ENCODE results near the gene ELAC1. TPM values are rescaled to one million over a fixed set of nuclear protein-coding genes. Genes with fewer than 3 reads are reported as not detected.

The ELAC1 gene
- polyA plus RNA-seq, 2 of the 4 experiments (the other 2 are of a cell fraction), result 4.2 to 6.6 TPM

DNA sequence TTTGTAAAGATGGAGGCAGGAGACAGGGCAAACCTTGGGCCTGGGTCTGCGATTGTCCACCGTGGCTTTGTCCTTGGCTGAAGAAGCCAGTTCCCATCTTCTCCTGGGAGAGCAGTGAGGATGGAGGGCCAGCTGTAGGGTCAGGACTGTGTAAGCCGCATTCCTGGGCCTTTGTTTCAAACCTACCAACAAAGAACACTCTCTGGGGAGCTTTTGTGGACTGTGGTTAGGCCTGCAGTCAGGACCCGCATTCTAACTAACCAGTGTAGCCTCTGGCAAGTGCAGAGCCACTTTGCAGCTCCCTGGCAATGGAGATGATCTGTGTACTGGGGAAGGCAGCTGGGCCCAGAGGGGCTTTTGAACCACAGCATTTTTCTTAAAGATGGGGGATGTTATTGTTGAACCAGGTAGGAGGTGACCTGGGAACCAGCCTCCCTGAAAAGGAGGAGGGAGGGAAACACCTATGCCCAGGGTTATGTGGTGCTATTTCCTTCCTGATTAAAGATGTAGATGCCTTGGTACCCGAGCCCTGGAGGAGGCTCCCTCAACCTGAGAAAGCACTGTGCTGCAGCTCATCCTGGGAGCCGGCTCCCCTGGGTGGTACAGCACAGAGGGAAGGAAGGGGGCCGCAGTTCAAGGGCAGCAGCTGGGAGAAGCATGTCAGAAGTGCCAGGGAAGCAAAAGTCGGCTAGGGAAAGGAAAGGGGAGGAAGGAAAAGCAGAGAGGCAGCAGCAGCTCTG lies 49.5 kb downstream of the ELAC1 start:
- ChIA-PET CTCF (interaction anchor here (1.0 to 1.4 kb wide), 2 partner anchors 10 to 11 kb away, joined by 3 to 4 read pairs; no protein-coding TSS in a partner anchor), POLR2A (interaction anchor here (1.0 kb wide), 1 partner anchor 13 kb away, joined by 3 read pairs; the partner anchor contains the start of gene SMAD4)
- H3K9me3 ChIP-seq, result no peaks in the 10 kb centered on the region
- H3K4me2 ChIP-seq, result no peak overlapping the region
- ATAC-seq, result no peak
- no peaks in the 10 kb centered on the region for H3K4me1 ChIP-seq
- H3K4me3 ChIP-seq, result no peak overlapping the region
- 96% methylated on average over 6 of the region's 8 CpGs for WGBS (ENCODE audit: missing lambda C conversion rate)
- H3K27ac ChIP-seq, result no peak overlapping the region
- no peak for TF ChIP-seq JUNB (IDR thresholded peaks at IDR 0.05)
- TF ChIP-seq EHF (CRISPR knock-in tag; IDR thresholded peaks at IDR 0.05), result no peak
- no peak for TF ChIP-seq POLR2A (IDR thresholded peaks at IDR 0.05; ENCODE audit: low read length)
- TF ChIP-seq MAX (IDR thresholded peaks at IDR 0.05), result no peak
- FAIRE-seq, result no peak
- DNase-seq (ENCODE audit: low read depth in 1 of 2, low spot score in 1 of 2), result no peak

- ATAC-seq, result no peak
- WGBS (ENCODE audit: missing lambda C conversion rate), result 83% methylated on average over 5 of the region's 5 CpGs
- CTCF ChIA-PET, result no interaction called here
These were observed 52.7 kb downstream of the ELAC1 start for GRCh38 chr18:51020536-51020935.

DNA sequence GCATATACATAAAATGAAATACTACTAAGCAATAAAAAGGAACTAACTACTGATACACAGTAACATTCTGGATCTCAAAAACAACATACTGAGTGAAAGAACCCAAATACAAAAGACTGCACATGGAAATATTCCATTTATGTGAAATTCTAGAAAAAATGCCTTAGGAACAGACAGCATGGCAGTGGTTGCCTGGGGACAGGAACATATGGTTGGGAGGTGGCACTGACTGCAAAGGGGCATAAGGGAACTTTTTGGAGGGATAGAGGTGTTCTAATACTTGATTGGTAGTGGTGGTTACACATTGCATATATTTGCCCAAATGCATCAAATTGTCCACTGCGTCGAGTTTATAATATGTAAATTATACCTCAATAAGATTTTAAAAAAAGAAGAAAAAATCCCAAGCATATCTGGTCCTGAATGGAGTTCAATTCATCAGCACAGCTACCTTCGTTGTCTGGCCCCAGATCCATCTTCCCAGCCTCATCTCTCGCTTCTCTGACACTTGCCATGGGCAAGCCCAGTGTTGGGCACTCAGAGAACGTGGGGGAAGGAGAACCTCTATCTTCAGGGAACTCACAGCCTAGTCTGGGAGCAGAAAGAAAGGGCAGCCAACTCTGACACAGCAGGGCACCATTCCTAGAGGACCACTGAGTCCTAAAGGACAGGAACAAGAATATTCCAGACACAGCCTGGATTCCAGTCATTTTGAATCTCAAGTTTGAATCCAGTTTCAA lies 53.6 kb downstream of the ELAC1 start:
- Histone ChIP-seq H3K4me2 (no peak overlapping the region), H3K4me1 (no peaks in the 10 kb centered on the region), H3K9me3 (no peaks in the 10 kb centered on the region), H3K4me3 (no peak overlapping the region), H3K27ac (no peak overlapping the region)
- CTCF ChIA-PET, result no interaction called here
- DNase-seq (ENCODE audit: low read depth in 1 of 2, low spot score in 1 of 2), result no peak
- ATAC-seq, result no peak
- 92% methylated on average over 5 of the region's 5 CpGs for WGBS (ENCODE audit: missing lambda C conversion rate)
- no peak for FAIRE-seq
- POLR2A ChIA-PET, result no interaction called here
- TF ChIP-seq SMC3 (IDR thresholded peaks at IDR 0.05), result no peak
- no peak for TF ChIP-seq CBX2 (IDR thresholded peaks at IDR 0.05; ENCODE audit: borderline replicate concordance, low read depth)
- TF ChIP-seq MAFK (IDR thresholded peaks at IDR 0.05; ENCODE audit: partially characterized antibody), result no peak
- TF ChIP-seq ESRRA (IDR thresholded peaks at IDR 0.05; ENCODE audit: borderline replicate concordance, low read length), result no peak
- TF ChIP-seq, protein P1, sequence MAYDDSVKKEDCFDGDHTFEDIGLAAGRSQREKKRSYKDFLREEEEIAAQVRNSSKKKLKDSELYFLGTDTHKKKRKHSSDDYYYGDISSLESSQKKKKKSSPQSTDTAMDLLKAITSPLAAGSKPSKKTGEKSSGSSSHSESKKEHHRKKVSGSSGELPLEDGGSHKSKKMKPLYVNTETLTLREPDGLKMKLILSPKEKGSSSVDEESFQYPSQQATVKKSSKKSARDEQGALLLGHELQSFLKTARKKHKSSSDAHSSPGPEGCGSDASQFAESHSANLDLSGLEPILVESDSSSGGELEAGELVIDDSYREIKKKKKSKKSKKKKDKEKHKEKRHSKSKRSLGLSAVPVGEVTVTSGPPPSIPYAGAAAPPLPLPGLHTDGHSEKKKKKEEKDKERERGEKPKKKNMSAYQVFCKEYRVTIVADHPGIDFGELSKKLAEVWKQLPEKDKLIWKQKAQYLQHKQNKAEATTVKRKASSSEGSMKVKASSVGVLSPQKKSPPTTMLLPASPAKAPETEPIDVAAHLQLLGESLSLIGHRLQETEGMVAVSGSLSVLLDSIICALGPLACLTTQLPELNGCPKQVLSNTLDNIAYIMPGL (CRISPR knock-in tag; IDR thresholded peaks at IDR 0.05; ENCODE audit: borderline replicate concordance), result no peak
- no peak for TF ChIP-seq FOSL2 (IDR thresholded peaks at IDR 0.05)
- TF ChIP-seq FOSL2 (CRISPR knock-in tag; IDR thresholded peaks at IDR 0.05), result no peak
- no peak for TF ChIP-seq RNF2 (IDR thresholded peaks at IDR 0.05; ENCODE audit: borderline replicate concordance, low read depth)
- TF ChIP-seq RCOR1 (IDR thresholded peaks at IDR 0.05; ENCODE audit: low read depth, low read length), result no peak
- no peak for TF ChIP-seq GATA3 (IDR thresholded peaks at IDR 0.05; ENCODE audit: borderline replicate concordance)
- TF ChIP-seq KDM1A (IDR thresholded peaks at IDR 0.05; ENCODE audit: low read depth), result no peak
- TF ChIP-seq TFCP2L1 (CRISPR knock-in tag; IDR thresholded peaks at IDR 0.05), result no peak
- no peak for TF ChIP-seq EHMT2 (IDR thresholded peaks at IDR 0.05; ENCODE audit: low read depth)
- TF ChIP-seq ZSCAN20 (CRISPR knock-in tag; IDR thresholded peaks at IDR 0.05), result no peak
- TF ChIP-seq, protein P2, sequence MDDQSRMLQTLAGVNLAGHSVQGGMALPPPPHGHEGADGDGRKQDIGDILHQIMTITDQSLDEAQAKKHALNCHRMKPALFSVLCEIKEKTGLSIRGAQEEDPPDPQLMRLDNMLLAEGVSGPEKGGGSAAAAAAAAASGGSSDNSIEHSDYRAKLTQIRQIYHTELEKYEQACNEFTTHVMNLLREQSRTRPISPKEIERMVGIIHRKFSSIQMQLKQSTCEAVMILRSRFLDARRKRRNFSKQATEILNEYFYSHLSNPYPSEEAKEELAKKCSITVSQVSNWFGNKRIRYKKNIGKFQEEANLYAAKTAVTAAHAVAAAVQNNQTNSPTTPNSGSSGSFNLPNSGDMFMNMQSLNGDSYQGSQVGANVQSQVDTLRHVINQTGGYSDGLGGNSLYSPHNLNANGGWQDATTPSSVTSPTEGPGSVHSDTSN (IDR thresholded peaks at IDR 0.05), result no peak
- TF ChIP-seq CHD2 (IDR thresholded peaks at IDR 0.05; ENCODE audit: low read length, partially characterized antibody), result no peak
- no peak for TF ChIP-seq RFX5 (IDR thresholded peaks at IDR 0.05)

More at GRCh38 chr18:51020536-51020935, 52.7 kb downstream of the ELAC1 start:
- Histone ChIP-seq H3K27ac (no peak overlapping the region), H3K9me3 (no peaks in the 10 kb centered on the region), H3K4me1 (no peaks in the 10 kb centered on the region), H3K4me3 (no peak overlapping the region), H3K4me2 (no peak overlapping the region)
- DNase-seq (ENCODE audit: low read depth in 1 of 2, low spot score in 1 of 2) (no peak), FAIRE-seq (no peak)
- no peak for TF ChIP-seq FOSB (CRISPR knock-in tag; IDR thresholded peaks at IDR 0.05)
- POLR2A ChIA-PET, result no interaction called here

Measured in A549 (cell line).